Heart right ventricle (tissue), 16 donors: ENCODE measurements around the gene JADE2. TPM values are rescaled to one million over a fixed set of nuclear protein-coding genes. Genes with fewer than 3 reads are reported as not detected.

Experiments used
- ATAC-seq, 8 donors: fragments of 200-7000 bp; cut with Tn5 transposase; one replicate each; pipeline ENCODE4 v1.9.1; 2020; ENCODE audit warnings: mild to moderate bottlenecking in 8 of 8, moderate library complexity in 8 of 8, moderate number of reproducible peaks in 1 of 8
- DNase-seq, 2 donors: peaks; one replicate each; pipeline ENCODE4 v3.0.0-alpha.2; 2020
- H3K27ac ChIP-seq, 10 donors: fragments of 200-600 bp; sonication (generic) in 2 of 10; one replicate each; pipeline versions ENCODE4 v1.5.0 to v1.8.0; 2020 to 2022; ENCODE audit warnings: mild to moderate bottlenecking in 3 of 10
- H3K27me3 ChIP-seq, 7 donors: fragments of 200-600 bp; one replicate each; pipeline ENCODE4 v1.8.0; 2021 to 2022; ENCODE audit warnings: mild to moderate bottlenecking in 2 of 7
- H3K36me3 ChIP-seq, 9 donors: fragments of 200-600 bp; sonication (generic) in 1 of 9; one replicate each; pipeline versions ENCODE4 v1.5.0 to v1.8.0; 2020 to 2022; ENCODE audit warnings: mild to moderate bottlenecking in 2 of 9
- H3K4me1 ChIP-seq, 9 donors: fragments of 200-600 bp; sonication (generic) in 1 of 9; one replicate each; pipeline versions ENCODE4 v1.5.0 to v1.8.0; 2020 to 2022; ENCODE audit warnings: mild to moderate bottlenecking in 4 of 9
- H3K4me3 ChIP-seq, 10 donors: fragments of 200-600 bp; sonication (generic) in 2 of 10; one replicate each; pipeline versions ENCODE4 v1.5.0 to v1.8.0; 2020 to 2022; ENCODE audit warnings: mild to moderate bottlenecking in 7 of 10, moderate library complexity in 2 of 10
- H3K9me3 ChIP-seq, 11 donors: fragments of 200-600 bp in 10 of 11; sonication (generic) in 2 of 11; one replicate each; pipeline versions ENCODE4 v1.5.0 to v1.8.0; 2013 to 2022; ENCODE audit warnings: mild to moderate bottlenecking in 2 of 11, control low read depth in 1 of 11, moderate library complexity in 1 of 11
- WGBS, 2 donors: extraction: QIAGEN DNeasy Blood & Tissue Kit; methylation state at CpG; one replicate each; pipeline ENCODE4 v1.1.7; 2013; ENCODE audit warnings: inconsistent platforms in 1 of 2; 5-methylcytosine and 5-hydroxymethylcytosine counted together
- intact Hi-C, 10 donors: fragments of 100-400 bp; cut with DNase I; formaldehyde crosslinking; loops; one replicate each; pipeline versions ENCODE4 v1.11.1 to v1.14.2; 2022
- polyA plus RNA-seq, 2 donors: library from polyadenylated mRNA; stranded (reverse); fragments of 200-250 nt; gene quantifications; one replicate each; pipeline ENCODE4 v1.2.3, GENCODE V29; 2013
- total RNA-seq, 10 donors: library from RNA; stranded (reverse); fragmentation: NEBNext Ultra II Directional in 3 of 10; extraction: Animal tissue kit (Norgen Biotek cat#: 25700) in 3 of 10; gene quantifications; one replicate each; pipeline versions ENCODE4 v1.2.1 to v1.2.4, GENCODE V29; 2021 to 2023
- TF ChIP-seq, protein P1 (sequence below), 9 donors: fragments of 200-600 bp; sonication (generic) in 2 of 9; IDR thresholded peaks; one replicate each; pipeline versions ENCODE4 v1.5.0 to v1.8.0; 2021 to 2022; ENCODE audit warnings: antibody characterized with exemption in 9 of 9, mild to moderate bottlenecking in 5 of 9, moderate library complexity in 1 of 9
- donor health status: Arrhythmogenic right ventricular cardiomyopathy.
- donor health status: ischemic (EF 13 %, LVEDD 7.1; RV severe dilation, severe dysfunction).
- donor health status: healthy with polysubstance abuse.
- donor health status: DM: no; HTN: yes; CAD: no.
- donor health status: DM: no; HTN: no; CAD: no.
- donor health status: ischemic (EF 25% LVEDD 6.9; RV normal size, moderate dysfunction).
- donor health status: ischemic (EF 25% LVEDD 5.7; RV mildly dilated, moderate dysfunction).
- donor health status: healthy.
- donor health status: DM: yes; HTN: yes; CAD: no.
- donor health status: Ischemic cardiomyopathy.
- donor health status: ischemic (EF 35%, LVEDD 5.7; RV mildly dilated, moderate dysfunction).
- donor health status: nonischemic (EF 11% LVEDD 7.7; RV severe dilation, severe dysfunction).
- donor health status: DM: yes; HTN: yes; CAD: no.
- donor health status: PGD.
- donor health status: ischemic (EF 29% LVEDD 5.4; RV normal size, mild dysfunction).
- donor health status: nonischemic (EF 23%, LVEDD 6.1; RV moderate dilation, normal function).

JADE2 gene
- total and polyA plus RNA-seq, 12 donors, result 5.4 to 38.5 (median 23.9) TPM

DNA sequence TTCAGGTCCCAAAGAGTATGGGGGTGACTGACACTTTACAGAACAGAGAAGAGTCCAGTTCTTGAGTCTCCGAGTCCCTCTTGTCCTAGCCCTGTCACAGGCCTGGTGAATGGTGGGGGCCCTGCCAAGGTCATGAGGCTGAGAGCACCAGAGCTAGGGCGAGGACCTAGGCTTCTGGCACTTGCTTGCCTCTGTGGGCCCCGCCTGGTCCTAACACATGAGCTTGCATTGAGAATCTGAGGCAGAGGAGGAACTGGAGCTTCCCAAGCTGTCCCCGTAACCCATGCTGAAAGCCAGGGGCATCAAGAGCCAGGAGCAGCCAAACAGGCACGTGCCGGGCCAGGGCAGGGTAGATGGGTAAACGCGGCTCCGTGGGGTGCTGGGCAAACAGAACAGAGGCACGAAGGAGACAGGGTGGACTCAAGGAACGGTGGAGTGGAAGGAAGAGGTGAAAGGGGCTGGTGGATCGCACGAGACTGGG, 41.3 kb downstream of the JADE2 start:
- H3K4me1 ChIP-seq, result peaks cover 36 to 62% (median 54%) of the 10 kb centered on the region in 9 donors
- no peak for DNase-seq
- TF ChIP-seq, protein P1, sequence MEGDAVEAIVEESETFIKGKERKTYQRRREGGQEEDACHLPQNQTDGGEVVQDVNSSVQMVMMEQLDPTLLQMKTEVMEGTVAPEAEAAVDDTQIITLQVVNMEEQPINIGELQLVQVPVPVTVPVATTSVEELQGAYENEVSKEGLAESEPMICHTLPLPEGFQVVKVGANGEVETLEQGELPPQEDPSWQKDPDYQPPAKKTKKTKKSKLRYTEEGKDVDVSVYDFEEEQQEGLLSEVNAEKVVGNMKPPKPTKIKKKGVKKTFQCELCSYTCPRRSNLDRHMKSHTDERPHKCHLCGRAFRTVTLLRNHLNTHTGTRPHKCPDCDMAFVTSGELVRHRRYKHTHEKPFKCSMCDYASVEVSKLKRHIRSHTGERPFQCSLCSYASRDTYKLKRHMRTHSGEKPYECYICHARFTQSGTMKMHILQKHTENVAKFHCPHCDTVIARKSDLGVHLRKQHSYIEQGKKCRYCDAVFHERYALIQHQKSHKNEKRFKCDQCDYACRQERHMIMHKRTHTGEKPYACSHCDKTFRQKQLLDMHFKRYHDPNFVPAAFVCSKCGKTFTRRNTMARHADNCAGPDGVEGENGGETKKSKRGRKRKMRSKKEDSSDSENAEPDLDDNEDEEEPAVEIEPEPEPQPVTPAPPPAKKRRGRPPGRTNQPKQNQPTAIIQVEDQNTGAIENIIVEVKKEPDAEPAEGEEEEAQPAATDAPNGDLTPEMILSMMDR (IDR thresholded peaks at IDR 0.05), result no peak
- intact Hi-C loops, result no loop called here
- no peak for ATAC-seq
- H3K27me3 ChIP-seq, result no peaks in the 10 kb centered on the region
- H3K36me3 ChIP-seq, result peaks cover 0 to 93% (median 64%) of the 10 kb centered on the region in 9 donors
- H3K4me3 ChIP-seq, result no peak overlapping the region
- H3K9me3 ChIP-seq, result no peaks in the 10 kb centered on the region
- WGBS, 2 donors, result 90 to 93% methylated on average over 13 of the region's 13 CpGs
- peak overlapping the region in 4 of 10 donors; percentile 78 to 92 (median 84) for H3K27ac ChIP-seq

DNA sequence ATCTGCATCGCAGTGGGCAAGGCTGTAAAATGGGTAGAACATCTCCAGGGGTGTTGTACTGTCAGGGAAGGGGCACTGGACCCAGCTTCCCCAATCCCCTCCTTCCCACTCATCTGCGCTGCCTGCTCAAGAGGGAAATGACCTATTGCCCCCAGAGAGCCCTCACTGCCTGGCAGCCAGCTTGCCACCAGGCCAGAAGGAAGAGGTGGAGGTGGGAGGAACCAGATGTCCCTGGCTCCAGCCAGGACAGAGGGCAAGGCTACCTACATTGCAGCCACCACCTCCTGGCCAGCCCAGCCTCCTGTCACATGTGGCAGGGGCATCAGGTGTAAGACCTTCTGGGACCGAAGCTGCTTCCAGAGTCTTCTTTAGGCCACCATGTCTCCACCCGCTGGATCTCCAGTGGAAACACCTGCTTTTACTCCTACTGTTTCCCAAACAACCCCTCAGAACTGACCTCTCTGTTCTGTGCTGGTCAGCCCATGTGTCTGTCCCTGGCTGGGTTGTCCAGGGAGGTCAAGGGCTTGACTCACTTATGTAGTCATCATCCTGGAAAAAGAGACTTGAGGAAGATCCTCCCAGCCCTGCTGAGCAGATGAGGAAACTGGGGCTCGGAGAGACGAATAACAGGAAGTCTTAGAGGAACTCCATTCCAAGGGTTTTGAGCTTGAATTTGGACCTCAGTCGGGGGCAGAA, 42.3 kb downstream of the JADE2 start:
- intact Hi-C loops, result loop anchor here in 1 of 10 donors (2.0 kb wide), 1 partner anchor 41 kb away; no protein-coding TSS in a partner anchor
- Histone ChIP-seq H3K36me3 (peaks cover 0 to 93% (median 67%) of the 10 kb centered on the region in 9 donors), H3K4me1 (peaks cover 38 to 62% (median 51%) of the 10 kb centered on the region in 9 donors), H3K27me3 (no peaks in the 10 kb centered on the region), H3K27ac (peak overlapping the region in 9 of 10 donors; percentile 77 to 92 (median 87)), H3K9me3 (no peaks in the 10 kb centered on the region), H3K4me3 (no peak overlapping the region)
- TF ChIP-seq, protein P1 (IDR thresholded peaks at IDR 0.05), result no peak
- 64 to 75% methylated on average over 7 of the region's 7 CpGs for WGBS, 2 donors
- DNase-seq (no peak), ATAC-seq (peak in 6 of 8 donors; percentile 27 to 81 (median 40))

DNA sequence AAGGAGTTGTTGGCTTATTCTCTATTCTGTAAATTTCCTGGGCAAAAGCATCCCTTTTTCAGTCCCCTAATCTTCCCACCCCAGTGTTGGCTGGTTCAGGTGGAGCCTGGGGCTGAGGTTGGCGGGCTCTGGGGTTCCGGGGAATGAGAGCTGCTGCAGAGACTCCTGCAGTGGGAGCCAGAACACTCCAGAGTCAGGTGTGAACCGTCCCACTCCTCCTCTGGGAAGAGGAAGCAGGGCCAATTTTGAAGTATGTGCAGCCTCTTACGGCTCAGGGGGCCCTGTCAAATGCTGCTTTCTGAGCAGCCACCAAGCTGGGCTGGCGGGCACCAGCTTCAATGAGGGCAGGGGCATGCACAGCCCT, 42.8 kb downstream of the JADE2 start:
- Histone ChIP-seq H3K9me3 (no peaks in the 10 kb centered on the region), H3K4me1 (peaks cover 38 to 64% (median 51%) of the 10 kb centered on the region in 9 donors), H3K4me3 (no peak overlapping the region), H3K27ac (peak overlapping the region in 9 of 10 donors; percentile 77 to 92 (median 87)), H3K27me3 (no peaks in the 10 kb centered on the region), H3K36me3 (peaks cover 0 to 93% (median 62%) of the 10 kb centered on the region in 9 donors)
- TF ChIP-seq, protein P1 (IDR thresholded peaks at IDR 0.05), result no peak
- 51 to 57% methylated on average over 5 of the region's 5 CpGs for WGBS, 2 donors
- DNase-seq (no peak), ATAC-seq (peak in 4 of 8 donors; percentile 1 to 16 (median 6))
- intact Hi-C loops, result loop anchor here in 1 of 10 donors (2.0 kb wide), 1 partner anchor 42 kb away; no protein-coding TSS in a partner anchor

DNA sequence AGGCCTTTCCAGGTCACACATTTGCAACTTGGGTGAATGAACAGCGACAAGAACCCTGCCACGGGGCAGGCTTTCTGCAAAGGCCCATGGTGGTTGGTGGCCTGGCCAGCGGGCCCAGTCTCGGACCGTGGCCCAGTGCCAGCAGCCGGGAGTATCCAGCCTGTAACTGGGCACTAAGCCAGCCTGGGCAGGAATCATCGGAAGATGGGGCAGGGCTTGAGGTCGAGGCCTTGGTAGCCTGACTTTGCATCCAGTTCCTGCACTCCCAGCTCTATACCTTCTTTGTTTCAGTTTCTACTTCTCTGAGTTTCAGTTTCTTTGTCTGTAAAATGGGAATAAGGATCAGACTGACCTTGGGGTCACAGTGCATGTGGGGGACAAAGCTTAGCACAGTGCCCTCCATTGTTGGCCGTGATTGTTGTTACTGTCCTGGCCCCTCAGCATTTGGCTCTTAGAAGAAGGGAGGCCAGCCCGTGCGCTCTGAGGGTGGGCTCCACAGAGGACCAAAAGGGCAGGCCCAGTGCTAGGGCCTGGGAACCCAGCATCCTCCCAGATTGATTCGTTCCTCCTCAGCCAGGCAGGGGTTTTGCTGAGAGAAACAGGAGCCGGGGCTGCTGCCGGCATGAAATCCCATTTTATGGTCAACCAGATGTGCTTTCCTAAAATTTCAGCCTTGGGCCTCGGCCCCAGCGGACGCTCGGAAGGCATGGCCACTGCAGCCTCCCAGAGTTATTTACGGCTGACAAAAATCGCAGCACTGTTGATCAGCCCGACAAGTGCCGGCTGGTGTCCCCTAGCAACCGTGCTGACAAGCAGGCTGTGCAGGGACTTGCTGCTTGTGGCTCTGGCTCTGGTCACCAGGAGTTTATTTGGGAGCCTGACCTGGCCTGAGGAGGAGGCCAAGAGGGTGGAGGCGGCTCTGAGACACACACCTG, 43.6 kb downstream of the JADE2 start:
- Histone ChIP-seq H3K9me3 (no peaks in the 10 kb centered on the region), H3K4me3 (no peak overlapping the region), H3K27ac (peak overlapping the region; percentile 61 to 92 (median 86)), H3K36me3 (peaks cover 0 to 93% (median 56%) of the 10 kb centered on the region in 9 donors), H3K4me1 (peaks cover 38 to 69% (median 51%) of the 10 kb centered on the region in 9 donors), H3K27me3 (no peaks in the 10 kb centered on the region)
- 41 to 43% methylated on average over 24 of the region's 24 CpGs for WGBS, 2 donors
- intact Hi-C loops, result loop anchor here in 1 of 10 donors (2.0 kb wide), 1 partner anchor 42 kb away; no protein-coding TSS in a partner anchor
- peak; percentile 46 to 81 (median 72) for ATAC-seq
- TF ChIP-seq, protein P1 (IDR thresholded peaks at IDR 0.05), result no peak
- DNase-seq, result peak; percentile 85 to 86
